H1 (cell line): ENCODE results near the gene XRCC6.

ENCODE experiments used
- ASH2L ChIP-seq: fragments of 200-600, 300-600 bp; sonication (generic); IDR thresholded peaks from one replicate; pipeline ENCODE4 v1.7.1; 2017; ENCODE audit warnings: low read length
- CTCF ChIP-seq, 3 experiments: IDR thresholded peaks; 1 replicate in 2 of 3; 2 replicates in 1 of 3; pipeline versions ENCODE4 v1.5.1 to v1.6.1; 2011; ENCODE audit warnings: low read length in 3 of 3, mild to moderate bottlenecking in 3 of 3, inconsistent platforms in 2 of 3, low read depth in 1 of 3, moderate library complexity in 1 of 3; ENCODE audit not compliant: insufficient read depth in 1 of 3; ENCODE audit errors: control extremely low read depth in 1 of 3
- EGR1 ChIP-seq: IDR thresholded peaks from 2 replicates; pipeline ENCODE4 v1.6.1; 2011; ENCODE audit warnings: low read depth, low read length, borderline replicate concordance
- EP300 ChIP-seq, 2 experiments: IDR thresholded peaks; 1 replicate in 1 of 2; 2 replicates in 1 of 2; pipeline ENCODE4 v1.6.1; 2011 to 2012; ENCODE audit warnings: low read depth in 2 of 2, low read length in 2 of 2, mild to moderate bottlenecking in 2 of 2, borderline replicate concordance in 1 of 2, inconsistent platforms in 1 of 2, moderate library complexity in 1 of 2
- EZH2 ChIP-seq: fragments of 200-600 bp; sonication (generic); IDR thresholded peaks from 2 replicates; pipeline ENCODE4 v1.7.1; 2012; ENCODE audit warnings: low read depth, mild to moderate bottlenecking, moderate library complexity, low read length, inconsistent platforms; ENCODE audit not compliant: severe bottlenecking
- POLR2A ChIP-seq, 2 experiments: IDR thresholded peaks; 1 replicate in 1 of 2; 2 replicates in 1 of 2; pipeline ENCODE4 v1.6.1; 2011; ENCODE audit warnings: low read depth in 2 of 2, low read length in 2 of 2, mild to moderate bottlenecking in 2 of 2; ENCODE audit errors: control extremely low read depth in 1 of 2
- POLR2AphosphoS5 ChIP-seq: IDR thresholded peaks from 2 replicates; pipeline ENCODE4 v1.6.1; 2011; ENCODE audit warnings: low read depth, low read length
- TBP ChIP-seq: IDR thresholded peaks from 2 replicates; pipeline ENCODE4 v1.6.1; 2011; ENCODE audit warnings: low read depth, low read length, improper control_type of control experiment

DNA sequence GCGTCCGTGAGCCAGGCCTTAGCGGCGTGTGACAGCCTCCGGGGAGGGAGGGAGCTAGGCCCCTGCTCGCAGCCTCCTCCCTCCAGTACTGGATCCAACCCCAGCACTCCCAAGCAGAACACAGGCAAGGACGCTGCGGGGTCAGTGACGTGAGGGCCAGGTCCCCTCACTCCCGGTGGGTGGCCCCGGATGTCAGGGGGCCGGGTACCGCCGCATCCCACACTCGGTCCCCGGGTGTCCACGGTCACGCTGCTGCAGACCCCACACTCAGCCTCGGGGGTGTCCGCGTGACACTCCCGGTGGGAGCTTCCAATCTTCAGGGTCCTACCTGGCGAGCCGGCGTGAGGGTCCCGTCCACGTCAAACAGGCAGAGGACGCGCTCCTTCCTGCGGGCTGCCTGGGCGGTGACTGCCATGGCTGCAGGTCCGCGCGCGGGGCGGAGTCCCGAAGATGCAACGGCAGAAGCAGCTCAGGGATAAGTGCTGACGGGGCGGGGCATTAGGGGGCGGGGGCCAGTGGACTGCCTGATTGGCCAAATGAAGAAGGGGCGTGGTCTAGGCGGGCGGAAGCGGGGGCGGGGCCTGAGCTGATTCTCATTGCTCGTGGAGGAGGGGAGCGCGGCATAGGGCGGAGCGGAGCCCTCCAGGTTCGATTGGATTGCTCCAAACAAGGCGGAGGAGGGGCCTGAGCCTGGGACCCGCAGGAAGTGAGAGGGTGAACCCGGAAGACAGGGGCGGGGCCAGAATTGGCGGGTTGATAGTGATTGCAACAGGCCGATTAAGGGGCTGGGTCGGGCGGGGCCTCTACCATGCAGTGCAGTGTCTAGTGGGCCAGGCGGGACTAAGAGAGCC is 31.5 kb upstream of the XRCC6 start, which contains the start of gene PMM1:
- TF ChIP-seq EZH2 (no peak), POLR2AphosphoS5 (peak; percentile 87), TBP (peak; percentile 42), CTCF (IDR thresholded peaks at IDR 0.05; ENCODE audit: control extremely low read depth in 1 of 3, insufficient read depth in 1 of 3, low read depth in 1 of 3, low read length in 3 of 3) (peak in 1 of 3 experiments; percentile 16; a peak in 1 of 4 replicates), ASH2L (peak; percentile 37), EP300 (IDR thresholded peaks at IDR 0.05; ENCODE audit: borderline replicate concordance in 1 of 2, low read depth in 2 of 2, low read length in 2 of 2) (peak in 1 of 2 experiments; percentile 64; a peak in 1 of 3 replicates), EGR1 (peak; percentile 27; the same call in 1 of the 2 replicates), POLR2A (IDR thresholded peaks at IDR 0.05; ENCODE audit: control extremely low read depth in 1 of 2, low read depth in 2 of 2, low read length in 2 of 2) (peak in 1 of 2 experiments; percentile 55; a peak in 2 of 3 replicates)
